ENCODE results near the gene NPFFR1. TPM values are rescaled to one million over a fixed set of nuclear protein-coding genes. Genes with fewer than 3 reads are reported as not detected.

NPFFR1 gene
- total and polyA plus RNA-seq, 8 donors: under 0.01 to 0.03 (median 0.03) TPM; not detected in 4

DNA sequence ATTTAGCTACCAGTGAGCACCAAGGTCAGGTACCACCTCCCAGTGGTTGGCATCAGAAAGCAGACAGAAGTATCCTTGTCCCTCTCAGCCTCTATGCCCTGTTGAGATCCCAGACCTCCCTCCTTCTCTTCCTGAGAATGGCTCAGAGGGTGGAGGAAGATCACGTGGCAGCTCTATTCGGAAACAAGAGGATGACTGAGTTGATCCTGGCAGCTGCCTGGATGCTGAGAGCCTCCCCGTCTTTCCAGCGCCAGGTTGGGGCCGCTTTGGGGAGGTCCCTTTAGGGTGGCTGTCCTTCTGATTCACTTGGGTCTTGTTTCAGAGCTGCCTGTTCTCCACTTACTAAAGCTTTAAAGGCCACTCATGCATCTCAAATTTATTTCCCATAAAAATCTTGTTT is 36.9 kb upstream of the NPFFR1 start:
- Histone ChIP-seq H3K36me3 (no peaks in the 10 kb centered on the region), H3K4me3 (no peak overlapping the region), H3K27ac (no peak overlapping the region), H3K27me3 (no peaks in the 10 kb centered on the region), H3K9me3 (no peaks in the 10 kb centered on the region), H3K4me1 (no peaks in the 10 kb centered on the region)
- TF ChIP-seq, protein P1, sequence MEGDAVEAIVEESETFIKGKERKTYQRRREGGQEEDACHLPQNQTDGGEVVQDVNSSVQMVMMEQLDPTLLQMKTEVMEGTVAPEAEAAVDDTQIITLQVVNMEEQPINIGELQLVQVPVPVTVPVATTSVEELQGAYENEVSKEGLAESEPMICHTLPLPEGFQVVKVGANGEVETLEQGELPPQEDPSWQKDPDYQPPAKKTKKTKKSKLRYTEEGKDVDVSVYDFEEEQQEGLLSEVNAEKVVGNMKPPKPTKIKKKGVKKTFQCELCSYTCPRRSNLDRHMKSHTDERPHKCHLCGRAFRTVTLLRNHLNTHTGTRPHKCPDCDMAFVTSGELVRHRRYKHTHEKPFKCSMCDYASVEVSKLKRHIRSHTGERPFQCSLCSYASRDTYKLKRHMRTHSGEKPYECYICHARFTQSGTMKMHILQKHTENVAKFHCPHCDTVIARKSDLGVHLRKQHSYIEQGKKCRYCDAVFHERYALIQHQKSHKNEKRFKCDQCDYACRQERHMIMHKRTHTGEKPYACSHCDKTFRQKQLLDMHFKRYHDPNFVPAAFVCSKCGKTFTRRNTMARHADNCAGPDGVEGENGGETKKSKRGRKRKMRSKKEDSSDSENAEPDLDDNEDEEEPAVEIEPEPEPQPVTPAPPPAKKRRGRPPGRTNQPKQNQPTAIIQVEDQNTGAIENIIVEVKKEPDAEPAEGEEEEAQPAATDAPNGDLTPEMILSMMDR (IDR thresholded peaks at IDR 0.05): no peak
- ATAC-seq (no peak), FAIRE-seq (no peak), DNase-seq (no peak)
- 94% methylated on average over 5 of the region's 5 CpGs for WGBS, 2 donors
- intact Hi-C loops (cut with DNase I): no loop called here

DNA sequence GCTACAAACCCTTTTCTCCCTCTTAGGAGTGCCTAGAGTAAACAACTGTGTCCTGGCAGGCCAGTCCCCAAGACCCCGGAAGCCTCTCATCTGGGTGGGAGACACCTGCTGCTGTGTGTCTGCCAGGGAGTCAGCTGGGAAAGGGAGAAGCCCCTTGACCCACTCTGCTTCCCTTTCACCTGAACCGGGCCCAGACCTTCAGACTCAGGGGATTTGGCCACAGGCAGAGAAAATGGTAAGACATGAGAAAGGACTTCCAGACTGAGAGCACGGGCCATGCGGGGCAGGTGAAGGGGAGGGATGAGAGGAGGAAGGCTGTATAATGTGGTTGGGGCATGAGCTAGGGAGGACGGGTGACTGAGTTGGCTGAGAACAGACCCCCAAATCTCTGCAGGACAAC is 36.0 kb upstream of the NPFFR1 start:
- H3K4me1 ChIP-seq: no peaks in the 10 kb centered on the region
- no peaks in the 10 kb centered on the region for H3K27me3 ChIP-seq
- no peaks in the 10 kb centered on the region for H3K36me3 ChIP-seq
- H3K9me3 ChIP-seq: no peaks in the 10 kb centered on the region
- H3K4me3 ChIP-seq: no peak overlapping the region
- no peak for DNase-seq
- ATAC-seq: no peak
- H3K27ac ChIP-seq: no peak overlapping the region
- WGBS, 2 donors: 80% methylated on average over 5 of the region's 5 CpGs
- TF ChIP-seq, protein P1 (IDR thresholded peaks at IDR 0.05): no peak
- intact Hi-C loops (cut with DNase I): no loop called here
- no peak for FAIRE-seq

DNA sequence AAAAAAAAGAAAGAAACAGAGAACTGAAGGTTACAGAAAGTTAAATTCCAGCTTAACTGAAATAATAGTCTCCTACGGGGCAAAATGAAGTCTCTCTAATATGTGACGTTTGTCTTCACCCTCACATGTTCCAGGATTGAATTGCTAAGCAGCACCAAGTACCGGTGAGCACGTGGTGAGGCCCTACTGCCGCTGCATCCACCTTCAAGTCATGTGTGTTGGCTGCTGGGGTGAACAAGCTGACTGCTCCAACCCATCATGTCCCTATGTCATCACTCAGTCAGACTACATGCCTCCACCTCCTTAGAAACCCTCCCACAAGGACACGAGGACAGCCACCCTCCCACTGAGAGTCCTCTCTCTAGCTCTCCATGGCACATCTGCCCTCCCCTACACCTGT is 35.4 kb upstream of the NPFFR1 start:
- no peaks in the 10 kb centered on the region for H3K4me1 ChIP-seq
- no peak for DNase-seq
- H3K36me3 ChIP-seq: no peaks in the 10 kb centered on the region
- H3K4me3 ChIP-seq: no peak overlapping the region
- H3K9me3 ChIP-seq: no peaks in the 10 kb centered on the region
- intact Hi-C loops (cut with DNase I): no loop called here
- ATAC-seq: no peak
- TF ChIP-seq, protein P1 (IDR thresholded peaks at IDR 0.05): no peak
- FAIRE-seq: no peak
- 81 to 90% methylated on average over 6 of the region's 6 CpGs for WGBS, 2 donors
- no peak overlapping the region for H3K27ac ChIP-seq
- H3K27me3 ChIP-seq: no peaks in the 10 kb centered on the region

DNA sequence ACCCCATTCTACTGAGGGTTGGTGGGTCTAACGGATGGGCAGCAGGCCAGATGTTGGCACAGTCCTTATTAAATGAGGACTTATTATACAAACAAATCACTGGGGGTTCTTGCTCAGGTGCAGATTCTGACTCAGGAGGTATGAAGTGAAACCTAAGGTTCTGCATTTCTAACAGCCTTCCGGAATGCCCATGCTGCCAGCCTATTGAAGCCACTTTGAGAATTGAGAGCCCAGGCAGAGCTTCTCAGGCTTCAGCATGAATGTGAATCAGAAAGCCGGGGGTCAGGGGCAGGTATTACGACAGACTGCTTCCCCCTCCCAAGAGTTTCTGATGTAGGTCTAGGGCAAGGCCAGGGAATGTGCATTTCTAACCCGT is 34.1 kb upstream of the NPFFR1 start:
- intact Hi-C loops (cut with DNase I): no loop called here
- no peaks in the 10 kb centered on the region for H3K36me3 ChIP-seq
- TF ChIP-seq, protein P1 (IDR thresholded peaks at IDR 0.05): no peak
- 87 to 94% methylated on average over 5 of the region's 5 CpGs for WGBS, 2 donors
- H3K9me3 ChIP-seq: no peaks in the 10 kb centered on the region
- no peak for ATAC-seq
- no peak overlapping the region for H3K4me3 ChIP-seq
- H3K4me1 ChIP-seq: no peaks in the 10 kb centered on the region
- H3K27ac ChIP-seq: no peak overlapping the region
- no peaks in the 10 kb centered on the region for H3K27me3 ChIP-seq
- no peak for DNase-seq
- no peak for FAIRE-seq

DNA sequence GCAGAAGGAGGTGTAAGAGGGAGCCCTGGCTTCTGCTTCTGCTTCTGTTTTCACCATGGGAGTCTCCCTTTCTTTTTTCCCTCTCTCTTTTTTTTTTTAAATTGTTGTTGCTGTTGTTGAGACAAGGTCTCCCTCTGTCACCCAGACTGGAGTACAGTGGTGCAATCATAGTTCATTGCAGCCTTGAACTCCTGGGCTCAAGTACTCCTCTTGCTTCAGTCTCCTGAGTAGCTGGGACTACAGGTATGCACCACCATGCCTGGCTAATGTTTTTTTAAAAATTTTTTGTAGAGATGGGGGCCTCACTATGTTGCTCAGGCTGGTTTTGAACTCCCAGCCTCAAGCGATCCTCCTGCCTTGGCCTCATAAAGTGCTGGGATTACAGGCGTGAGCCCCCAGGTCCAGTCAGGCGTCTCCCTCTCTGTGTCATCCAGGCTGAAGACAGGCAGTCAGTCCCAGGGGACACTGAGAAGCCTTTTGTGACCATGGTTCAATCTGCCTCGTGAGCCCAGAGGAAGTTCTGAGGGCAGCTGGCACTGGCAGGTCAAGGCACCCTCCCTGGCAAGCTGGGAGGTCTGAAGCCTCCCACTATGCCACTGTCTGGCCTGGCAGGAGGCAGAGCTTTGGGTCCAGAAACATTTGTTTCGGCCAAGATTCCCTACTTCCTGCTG is 33.6 kb upstream of the NPFFR1 start:
- intact Hi-C loops (cut with DNase I): no loop called here
- Histone ChIP-seq H3K27ac (no peak overlapping the region), H3K27me3 (no peaks in the 10 kb centered on the region), H3K4me3 (no peak overlapping the region), H3K9me3 (no peaks in the 10 kb centered on the region), H3K36me3 (no peaks in the 10 kb centered on the region), H3K4me1 (no peaks in the 10 kb centered on the region)
- no peak for FAIRE-seq
- 82 to 83% methylated on average over 5 of the region's 5 CpGs for WGBS, 2 donors
- ATAC-seq: no peak
- TF ChIP-seq, protein P1 (IDR thresholded peaks at IDR 0.05): no peak
- no peak for DNase-seq
